ENCODE results near the gene ZNF804B.

ZNF804B gene

GRCh38 chr7:88791891-88792290 is 32.4 kb downstream of the ZNF804B start:
- Mint-ChIP-seq H3K4me3 (no peak overlapping the region), H3K4me1 (ENCODE audit: low read depth) (no peaks in the 10 kb centered on the region), H3K9me3 (no peaks in the 10 kb centered on the region), H3K36me3 (ENCODE audit: low read depth) (no peaks in the 10 kb centered on the region), H3K27me3 (ENCODE audit: low read depth) (no peaks in the 10 kb centered on the region), H3K27ac (no peak overlapping the region)
- DNase-seq (ENCODE audit: low spot score) = no peak

DNA sequence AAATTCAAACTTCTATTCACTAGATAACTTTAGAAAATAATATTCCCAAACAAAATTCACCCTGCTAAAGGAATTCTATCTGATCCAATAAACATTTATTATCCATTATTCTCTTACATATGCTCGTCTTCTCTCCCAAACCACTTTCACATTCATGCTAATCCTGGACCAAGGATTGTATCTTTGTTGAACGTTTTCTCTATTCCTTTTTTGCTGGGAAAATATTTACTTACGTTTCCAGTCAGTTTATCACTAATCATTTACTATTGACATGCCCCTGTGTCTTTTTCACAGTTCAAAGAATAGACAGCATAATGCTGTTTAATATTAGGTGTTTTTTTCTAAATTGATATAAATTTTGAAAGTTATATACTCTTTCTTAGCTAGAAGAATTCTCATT is 32.9 kb downstream of the ZNF804B start:
- Mint-ChIP-seq H3K9me3 (no peaks in the 10 kb centered on the region), H3K4me1 (ENCODE audit: low read depth) (no peaks in the 10 kb centered on the region), H3K27me3 (ENCODE audit: low read depth) (no peaks in the 10 kb centered on the region), H3K4me3 (no peak overlapping the region), H3K27ac (no peak overlapping the region), H3K36me3 (ENCODE audit: low read depth) (no peaks in the 10 kb centered on the region)
- no peak for DNase-seq (ENCODE audit: low spot score)

GRCh38 chr7:88795553-88795952 is 36.1 kb downstream of the ZNF804B start, which contains the start of gene TEX47:
Gene TEX47 (minus strand): TSS chr7:88795737. CDS start chr7:88794942, 795 bp downstream.
- Mint-ChIP-seq H3K36me3 (ENCODE audit: low read depth) (no peaks in the 10 kb centered on the region), H3K27me3 (ENCODE audit: low read depth) (no peaks in the 10 kb centered on the region), H3K4me1 (ENCODE audit: low read depth) (no peaks in the 10 kb centered on the region), H3K27ac (no peak within 1 kb of the TSS), H3K4me3 (no peak within 1 kb of the TSS), H3K9me3 (no peaks in the 10 kb centered on the region)
- DNase-seq (ENCODE audit: low spot score) = no peak

DNA sequence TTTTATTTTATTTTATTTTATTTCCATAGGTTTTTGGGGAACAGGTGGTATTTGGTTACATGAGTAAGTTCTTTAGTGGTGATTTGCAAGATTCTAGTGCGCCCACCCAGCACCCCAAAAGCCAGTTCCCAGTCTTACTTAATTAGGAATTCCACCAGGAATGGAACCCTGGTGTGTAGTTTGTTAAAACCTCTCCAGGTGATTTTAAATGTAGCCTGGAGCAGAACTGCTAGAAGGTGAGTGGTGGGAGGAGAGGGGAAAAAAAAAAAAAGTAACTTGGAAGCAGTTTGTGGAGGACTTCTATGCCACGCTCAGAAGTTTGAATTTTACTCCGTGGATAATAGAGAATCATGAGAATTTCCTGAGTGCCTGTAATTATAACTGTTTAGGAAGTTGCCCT is 41.5 kb downstream of the ZNF804B start:
- no peak for DNase-seq (ENCODE audit: low spot score)
- no peak overlapping the region for H3K4me3 Mint-ChIP-seq
- H3K27me3 Mint-ChIP-seq (ENCODE audit: low read depth) = no peaks in the 10 kb centered on the region
- no peaks in the 10 kb centered on the region for H3K9me3 Mint-ChIP-seq
- no peak overlapping the region for H3K27ac Mint-ChIP-seq
- no peaks in the 10 kb centered on the region for H3K4me1 Mint-ChIP-seq (ENCODE audit: low read depth)
- H3K36me3 Mint-ChIP-seq (ENCODE audit: low read depth) = no peaks in the 10 kb centered on the region

- DNase-seq (ENCODE audit: low spot score) = no peak
- Mint-ChIP-seq H3K27ac (no peak overlapping the region), H3K36me3 (ENCODE audit: low read depth) (no peaks in the 10 kb centered on the region), H3K27me3 (ENCODE audit: low read depth) (no peaks in the 10 kb centered on the region), H3K4me3 (no peak overlapping the region), H3K4me1 (ENCODE audit: low read depth) (no peaks in the 10 kb centered on the region), H3K9me3 (no peaks in the 10 kb centered on the region)
Observed at GRCh38 chr7:88806280-88807037, 47.0 kb downstream of the ZNF804B start.

DNA sequence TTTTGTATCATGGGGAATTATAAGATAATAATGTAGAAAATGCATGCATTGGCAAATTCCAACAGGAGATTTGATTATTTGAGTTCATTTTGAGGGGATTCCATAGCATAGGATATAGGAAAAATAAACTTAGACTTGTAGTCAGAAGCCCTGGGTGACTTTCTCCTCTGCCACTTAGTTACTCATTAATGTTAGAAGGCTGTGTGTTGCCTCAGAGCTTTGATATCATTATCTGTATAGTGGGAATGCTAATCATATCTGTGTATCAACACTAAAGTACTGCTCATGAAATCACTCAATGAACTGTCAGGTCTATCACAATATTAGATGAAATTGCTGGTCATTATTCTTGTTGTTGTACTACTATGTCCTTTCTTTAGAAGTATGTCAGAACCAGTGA is 59.1 kb downstream of the ZNF804B start:
- no peaks in the 10 kb centered on the region for H3K9me3 Mint-ChIP-seq
- H3K4me3 Mint-ChIP-seq = no peak overlapping the region
- no peak for DNase-seq (ENCODE audit: low spot score)
- no peaks in the 10 kb centered on the region for H3K36me3 Mint-ChIP-seq (ENCODE audit: low read depth)
- H3K4me1 Mint-ChIP-seq (ENCODE audit: low read depth) = no peaks in the 10 kb centered on the region
- no peaks in the 10 kb centered on the region for H3K27me3 Mint-ChIP-seq (ENCODE audit: low read depth)
- H3K27ac Mint-ChIP-seq = no peak overlapping the region

DNA sequence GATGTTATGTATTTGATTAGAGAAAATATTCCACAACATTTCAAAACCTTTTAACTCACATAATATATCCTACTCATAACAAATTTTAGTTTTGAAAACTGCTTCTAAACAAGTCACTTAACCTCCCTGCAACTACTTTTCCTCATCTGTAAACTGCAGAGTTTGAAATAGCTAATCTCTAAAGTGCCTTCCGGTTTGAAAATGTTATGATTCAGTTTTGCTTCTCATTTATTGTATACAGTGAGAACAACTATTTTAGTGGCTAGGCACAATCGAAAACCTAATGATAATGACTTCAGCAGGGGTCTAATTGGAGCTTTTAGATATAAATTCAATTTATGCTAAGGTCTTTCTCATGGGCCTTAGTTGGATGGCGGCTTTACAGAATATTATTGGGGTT is 66.7 kb downstream of the ZNF804B start:
- Mint-ChIP-seq H3K27ac (no peak overlapping the region), H3K4me1 (ENCODE audit: low read depth) (no peaks in the 10 kb centered on the region), H3K36me3 (ENCODE audit: low read depth) (no peaks in the 10 kb centered on the region), H3K4me3 (no peak overlapping the region), H3K27me3 (ENCODE audit: low read depth) (no peaks in the 10 kb centered on the region), H3K9me3 (no peaks in the 10 kb centered on the region)
- no peak for DNase-seq (ENCODE audit: low spot score)

- Mint-ChIP-seq H3K27me3 (ENCODE audit: low read depth) (no peaks in the 10 kb centered on the region), H3K4me3 (no peak overlapping the region), H3K36me3 (ENCODE audit: low read depth) (no peaks in the 10 kb centered on the region), H3K27ac (no peak overlapping the region), H3K9me3 (no peaks in the 10 kb centered on the region), H3K4me1 (ENCODE audit: low read depth) (no peaks in the 10 kb centered on the region)
- no peak for DNase-seq (ENCODE audit: low spot score)
Observed at GRCh38 chr7:88835147-88835728, 75.7 kb downstream of the ZNF804B start.

DNA sequence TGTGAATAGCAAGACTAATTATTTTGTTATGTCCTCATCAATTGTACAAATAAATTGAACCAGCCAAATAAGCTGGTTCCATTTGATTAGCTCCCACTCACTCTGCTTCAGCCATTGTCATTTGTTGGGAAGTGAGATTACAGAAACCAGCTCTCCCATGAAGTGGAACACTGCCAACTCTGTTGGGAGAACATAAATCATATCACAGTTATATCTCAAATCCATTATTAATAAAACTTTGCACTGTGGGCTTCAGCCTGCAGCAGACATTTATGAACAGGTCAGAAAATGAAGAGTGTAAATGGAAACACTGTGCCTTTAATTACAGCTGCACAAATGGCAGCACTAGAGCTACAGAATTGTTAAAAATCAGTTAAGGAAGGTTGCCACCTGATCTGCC is 82.7 kb downstream of the ZNF804B start:
- Mint-ChIP-seq H3K27ac (no peak overlapping the region), H3K36me3 (ENCODE audit: low read depth) (no peaks in the 10 kb centered on the region), H3K27me3 (ENCODE audit: low read depth) (no peaks in the 10 kb centered on the region), H3K4me1 (ENCODE audit: low read depth) (no peaks in the 10 kb centered on the region), H3K4me3 (no peak overlapping the region), H3K9me3 (no peaks in the 10 kb centered on the region)
- no peak for DNase-seq (ENCODE audit: low spot score)

GRCh38 chr7:88845091-88845490 is 85.6 kb downstream of the ZNF804B start:
- H3K9me3 Mint-ChIP-seq = no peaks in the 10 kb centered on the region
- DNase-seq (ENCODE audit: low spot score) = no peak
- H3K4me3 Mint-ChIP-seq = no peak overlapping the region
- H3K27me3 Mint-ChIP-seq (ENCODE audit: low read depth) = no peaks in the 10 kb centered on the region
- no peak overlapping the region for H3K27ac Mint-ChIP-seq
- H3K4me1 Mint-ChIP-seq (ENCODE audit: low read depth) = no peaks in the 10 kb centered on the region
- H3K36me3 Mint-ChIP-seq (ENCODE audit: low read depth) = no peaks in the 10 kb centered on the region

DNA sequence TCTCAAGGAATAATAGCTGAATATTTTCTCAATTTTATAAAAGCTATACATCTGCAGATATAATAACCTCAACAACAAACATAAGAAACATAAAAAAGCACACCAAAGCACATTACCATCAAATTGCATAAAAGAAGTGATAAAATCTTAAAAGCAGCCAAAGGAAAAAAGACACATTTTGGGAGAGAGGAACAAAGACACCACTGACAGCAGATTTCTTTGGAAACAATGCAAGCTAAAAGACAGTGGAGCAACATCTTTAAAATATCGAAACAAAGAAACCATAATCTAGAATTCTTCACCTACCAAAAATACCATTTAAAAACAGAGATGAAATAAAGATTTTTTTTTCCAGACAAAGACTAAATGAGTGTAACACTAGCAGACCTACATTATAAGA is 91.7 kb downstream of the ZNF804B start:
- H3K4me3 Mint-ChIP-seq = no peak overlapping the region
- H3K4me1 Mint-ChIP-seq (ENCODE audit: low read depth) = no peaks in the 10 kb centered on the region
- DNase-seq (ENCODE audit: low spot score) = no peak
- no peak overlapping the region for H3K27ac Mint-ChIP-seq
- H3K36me3 Mint-ChIP-seq (ENCODE audit: low read depth) = no peaks in the 10 kb centered on the region
- no peaks in the 10 kb centered on the region for H3K9me3 Mint-ChIP-seq
- H3K27me3 Mint-ChIP-seq (ENCODE audit: low read depth) = no peaks in the 10 kb centered on the region

DNA sequence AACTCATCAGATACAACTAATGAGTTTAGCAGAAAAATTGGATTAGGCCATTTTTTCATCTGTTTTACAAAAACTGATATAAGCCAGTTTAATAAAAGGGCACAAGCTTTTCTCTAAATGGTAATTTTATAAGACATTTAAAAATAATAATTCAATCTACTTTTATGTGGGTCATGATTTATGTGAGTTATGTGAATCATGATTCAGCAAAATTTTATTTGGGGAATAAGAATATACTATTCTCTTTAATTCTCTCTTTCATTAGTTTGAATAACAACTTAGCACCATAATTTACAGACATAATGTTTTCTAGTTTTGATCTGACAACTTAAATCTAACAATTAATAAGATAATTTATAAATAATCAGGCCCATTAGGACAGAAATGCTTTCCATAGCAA is 99.8 kb downstream of the ZNF804B start:
- Mint-ChIP-seq H3K27ac (no peak overlapping the region), H3K4me3 (no peak overlapping the region), H3K27me3 (ENCODE audit: low read depth) (no peaks in the 10 kb centered on the region), H3K36me3 (ENCODE audit: low read depth) (no peaks in the 10 kb centered on the region), H3K4me1 (ENCODE audit: low read depth) (no peaks in the 10 kb centered on the region), H3K9me3 (no peaks in the 10 kb centered on the region)
- DNase-seq (ENCODE audit: low spot score) = no peak

DNA sequence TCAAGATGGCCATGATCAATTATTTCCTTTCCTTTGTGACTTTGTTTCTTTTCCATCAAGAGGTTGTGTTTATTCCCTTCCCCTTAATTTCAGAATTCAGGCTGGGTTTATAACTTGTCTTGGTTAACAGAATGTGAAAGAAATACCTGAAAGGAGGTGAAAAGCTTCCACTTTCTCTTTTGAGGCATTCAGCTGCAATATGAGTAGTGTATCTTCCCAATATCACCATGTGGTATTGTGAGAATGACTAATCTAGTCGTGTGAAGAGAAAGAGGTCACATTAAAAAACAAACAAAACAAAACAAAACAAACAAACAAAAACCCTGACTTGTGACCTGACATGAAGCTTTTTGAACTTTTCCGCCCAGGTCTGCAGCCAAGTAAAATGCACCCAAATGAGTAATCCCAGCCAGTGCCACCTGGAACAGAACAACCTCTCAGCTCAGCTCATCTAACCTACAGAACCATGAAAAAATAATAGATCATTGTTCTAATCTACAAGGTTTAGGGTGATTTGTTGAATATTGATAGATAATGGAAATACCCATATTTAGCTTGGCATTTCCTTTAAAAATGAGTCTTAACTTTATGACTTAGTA is 106.9 kb downstream of the ZNF804B start:
- no peaks in the 10 kb centered on the region for H3K4me1 Mint-ChIP-seq (ENCODE audit: low read depth)
- H3K27me3 Mint-ChIP-seq (ENCODE audit: low read depth) = no peaks in the 10 kb centered on the region
- H3K36me3 Mint-ChIP-seq (ENCODE audit: low read depth) = no peaks in the 10 kb centered on the region
- no peak overlapping the region for H3K4me3 Mint-ChIP-seq
- DNase-seq (ENCODE audit: low spot score) = no peak
- no peaks in the 10 kb centered on the region for H3K9me3 Mint-ChIP-seq
- no peak overlapping the region for H3K27ac Mint-ChIP-seq

DNA sequence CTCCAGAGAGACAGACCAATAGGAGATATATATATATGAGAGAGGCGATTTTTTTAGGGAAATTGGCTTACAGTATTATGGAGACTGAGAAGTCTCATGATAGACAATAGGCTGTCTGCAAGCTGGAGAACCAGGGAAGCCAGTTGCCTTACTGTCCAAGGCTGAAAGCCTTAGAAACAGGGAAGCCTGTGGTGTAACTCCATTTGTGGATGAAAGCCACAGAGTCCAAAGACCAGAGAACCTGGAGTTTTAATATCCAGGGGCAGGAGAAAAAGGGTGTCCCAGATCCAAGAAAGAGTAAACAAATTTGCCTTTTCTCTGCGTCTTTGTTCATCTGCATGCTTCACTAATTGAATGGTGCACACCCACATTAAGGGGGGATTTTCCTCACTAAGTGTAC is 107.7 kb downstream of the ZNF804B start:
- no peaks in the 10 kb centered on the region for H3K9me3 Mint-ChIP-seq
- H3K27ac Mint-ChIP-seq = no peak overlapping the region
- no peak for DNase-seq (ENCODE audit: low spot score)
- no peaks in the 10 kb centered on the region for H3K27me3 Mint-ChIP-seq (ENCODE audit: low read depth)
- no peak overlapping the region for H3K4me3 Mint-ChIP-seq
- no peaks in the 10 kb centered on the region for H3K36me3 Mint-ChIP-seq (ENCODE audit: low read depth)
- no peaks in the 10 kb centered on the region for H3K4me1 Mint-ChIP-seq (ENCODE audit: low read depth)

Measured in T-helper 2 cell treated with Interferon-gamma antibody and Interleukin-4, amounts not matched to agents 5 μg/mL and 100 μg/mL, for 36 hours (primary cell).